Measurements from ENCODE around the gene BCHE.

BCHE gene

GRCh38 chr3:165874663-165875489 lies 37.7 kb upstream of the BCHE start:
- H3K4me3 ChIP-seq (ENCODE audit: low read depth, low read length): no peak overlapping the region
- no peak for DNase-seq (ENCODE audit: low read depth)
- in situ Hi-C loops (cut with HindIII; ENCODE audit: low sequenced_read_pairs): no loop called here
- no peak for TF ChIP-seq CTCF (IDR thresholded peaks at IDR 0.05; ENCODE audit: low read depth, low read length, missing control alignments)

GRCh38 chr3:165868088-165868487 lies 30.9 kb upstream of the BCHE start:
- no peak for TF ChIP-seq CTCF (IDR thresholded peaks at IDR 0.05; ENCODE audit: low read depth, low read length, missing control alignments)
- no peak overlapping the region for H3K4me3 ChIP-seq (ENCODE audit: low read depth, low read length)
- in situ Hi-C loops (cut with HindIII; ENCODE audit: low sequenced_read_pairs): no loop called here
- DNase-seq (ENCODE audit: low read depth): no peak

- H3K4me3 ChIP-seq (ENCODE audit: low read depth, low read length): no peak overlapping the region
- in situ Hi-C loops (cut with HindIII; ENCODE audit: low sequenced_read_pairs): no loop called here
- no peak for DNase-seq (ENCODE audit: low read depth)
- no peak for TF ChIP-seq CTCF (IDR thresholded peaks at IDR 0.05; ENCODE audit: low read depth, low read length, missing control alignments)
Measured at GRCh38 chr3:165859061-165859460, 21.8 kb upstream of the BCHE start.

GRCh38 chr3:165855581-165855980 lies 18.4 kb upstream of the BCHE start:
- in situ Hi-C loops (cut with HindIII; ENCODE audit: low sequenced_read_pairs): no loop called here
- no peak overlapping the region for H3K4me3 ChIP-seq (ENCODE audit: low read depth, low read length)
- TF ChIP-seq CTCF (IDR thresholded peaks at IDR 0.05; ENCODE audit: low read depth, low read length, missing control alignments): no peak
- peak; percentile 55 for DNase-seq (ENCODE audit: low read depth)

- DNase-seq (ENCODE audit: low read depth): no peak
- in situ Hi-C loops (cut with HindIII; ENCODE audit: low sequenced_read_pairs): no loop called here
- TF ChIP-seq CTCF (IDR thresholded peaks at IDR 0.05; ENCODE audit: low read depth, low read length, missing control alignments): peak; percentile 44
- H3K4me3 ChIP-seq (ENCODE audit: low read depth, low read length): no peak overlapping the region
Measured at GRCh38 chr3:165854696-165855095, 17.5 kb upstream of the BCHE start.

GRCh38 chr3:165852711-165853110 lies 15.5 kb upstream of the BCHE start:
- H3K4me3 ChIP-seq (ENCODE audit: low read depth, low read length): no peak overlapping the region
- DNase-seq (ENCODE audit: low read depth): no peak
- TF ChIP-seq CTCF (IDR thresholded peaks at IDR 0.05; ENCODE audit: low read depth, low read length, missing control alignments): no peak
- in situ Hi-C loops (cut with HindIII; ENCODE audit: low sequenced_read_pairs): no loop called here

All from astrocyte of the cerebellum (primary cell).